SKM-1 treated with dmso at 0.1 percent for 144 hours (cell line): Measurements from ENCODE around the gene POMZP3.
"Not testable (repeated sequence)": the region's sequence is repeated elsewhere in the genome, so short reads cannot be mapped to it uniquely, and the experiment has no call there.

Experiments
- DNase-seq: peaks from one replicate; lab custom pipeline; 2025; ENCODE audit not compliant: unreplicated experiment; lab: John Stamatoyannopoulos, UW

The POMZP3 gene

DNA sequence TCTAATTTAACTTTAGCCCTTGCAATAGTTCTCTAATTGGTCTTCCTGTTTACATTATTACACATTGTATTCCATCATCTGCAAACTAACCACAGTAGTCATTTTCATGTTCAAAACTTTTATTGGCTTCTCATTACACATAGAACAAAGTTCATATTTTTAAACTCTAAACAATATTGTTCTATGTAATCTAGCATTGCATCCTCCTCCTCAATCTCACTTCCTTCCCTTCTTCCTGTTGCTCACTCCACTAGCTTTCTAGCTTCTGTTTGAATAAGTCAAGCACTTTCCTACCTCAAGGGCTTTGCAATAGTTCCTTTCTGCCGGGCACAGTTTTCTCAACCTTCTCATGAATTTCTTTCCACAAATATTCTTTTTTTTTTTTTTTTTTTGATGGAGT, 38.5 kb downstream of the POMZP3 start:
- not testable (repeated sequence) for DNase-seq

GRCh38 chr7:76586585-76587315, 40.3 kb downstream of the POMZP3 start:
- not testable (repeated sequence) for DNase-seq

DNA sequence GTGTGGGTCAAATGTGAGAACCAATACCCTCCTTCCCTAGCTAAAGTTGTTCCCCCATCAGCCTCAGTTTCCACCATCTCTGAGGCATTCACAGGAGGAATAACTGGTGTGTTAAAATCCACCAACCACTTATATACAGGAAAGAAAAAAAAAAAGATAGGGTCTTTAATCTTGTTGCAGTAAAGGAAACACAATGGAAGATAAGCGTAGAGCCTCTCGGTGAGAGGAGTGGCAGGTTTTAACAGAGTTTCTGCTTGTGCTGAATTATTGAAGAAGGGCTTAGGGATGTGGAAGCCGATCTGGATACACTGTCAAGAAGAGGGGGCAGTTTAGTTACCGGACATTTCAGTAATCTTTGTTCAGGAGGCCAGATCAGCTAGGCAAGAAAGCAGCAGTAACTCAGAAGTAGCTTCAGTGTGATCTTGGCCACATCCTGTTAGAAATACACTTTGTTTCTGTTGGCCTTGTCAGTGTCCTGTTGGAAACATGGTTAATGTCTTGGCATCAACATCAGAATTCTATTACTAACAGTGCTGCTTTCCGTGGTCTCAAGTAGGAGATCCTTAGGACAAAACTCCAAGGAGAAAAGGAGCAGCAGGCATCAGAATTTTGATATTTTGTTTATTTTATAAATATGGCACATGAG, 43.3 kb downstream of the POMZP3 start:
- DNase-seq: not testable (repeated sequence)

GRCh38 chr7:76582848-76583631, 44.0 kb downstream of the POMZP3 start:
- not testable (repeated sequence) for DNase-seq

GRCh38 chr7:76575919-76576655, 51.0 kb downstream of the POMZP3 start:
- DNase-seq: not testable (repeated sequence)

- DNase-seq: not testable (repeated sequence)
Measured at GRCh38 chr7:76575431-76575830, 51.6 kb downstream of the POMZP3 start.

DNA sequence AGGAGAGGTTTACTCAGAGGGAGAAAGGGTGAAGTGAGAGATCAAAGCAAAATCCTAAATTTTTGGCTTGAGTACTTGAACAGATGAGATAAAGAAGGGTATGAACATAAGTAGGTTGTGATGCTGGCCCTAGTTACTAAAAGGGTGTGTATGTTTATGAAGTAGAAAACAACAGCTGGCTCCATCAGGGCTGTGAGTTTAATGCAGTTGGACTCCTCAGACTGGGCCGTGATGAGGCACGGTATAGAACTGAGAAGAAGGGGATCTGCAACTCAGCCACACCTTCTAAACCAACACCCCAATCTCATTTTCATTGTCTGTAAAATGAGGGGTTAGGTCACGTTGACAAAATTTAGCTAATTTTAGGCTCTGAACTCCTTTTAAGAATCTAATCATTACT, 54.8 kb downstream of the POMZP3 start:
- not testable (repeated sequence) for DNase-seq

- not testable (repeated sequence) for DNase-seq
Measured at GRCh38 chr7:76570324-76570775, 56.7 kb downstream of the POMZP3 start.

DNA sequence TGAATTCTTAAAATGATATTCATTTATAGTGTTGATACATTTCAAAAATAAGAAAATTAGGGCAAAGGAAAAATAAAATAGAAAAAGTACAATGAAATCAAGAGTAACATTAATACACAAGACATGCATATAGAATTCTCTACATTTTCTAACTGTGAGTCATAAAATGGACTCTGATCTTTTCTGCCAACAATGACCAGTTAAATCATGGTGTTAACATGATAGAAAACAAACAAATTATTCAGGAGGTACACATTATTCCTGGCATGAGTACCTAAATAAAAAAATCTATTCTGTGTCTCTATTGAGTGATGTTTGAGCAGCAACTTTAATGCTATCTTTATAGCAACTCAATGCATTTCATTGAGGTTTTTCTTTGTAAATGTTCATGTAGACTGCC, 58.3 kb downstream of the POMZP3 start:
- DNase-seq: not testable (repeated sequence)

- DNase-seq: not testable (repeated sequence)
Measured at GRCh38 chr7:76567753-76568152, 59.3 kb downstream of the POMZP3 start.

- DNase-seq: not testable (repeated sequence)
Measured at GRCh38 chr7:76567311-76567710, 59.8 kb downstream of the POMZP3 start.

- DNase-seq: not testable (repeated sequence)
Measured at GRCh38 chr7:76565001-76565400, 62.1 kb downstream of the POMZP3 start.

DNA sequence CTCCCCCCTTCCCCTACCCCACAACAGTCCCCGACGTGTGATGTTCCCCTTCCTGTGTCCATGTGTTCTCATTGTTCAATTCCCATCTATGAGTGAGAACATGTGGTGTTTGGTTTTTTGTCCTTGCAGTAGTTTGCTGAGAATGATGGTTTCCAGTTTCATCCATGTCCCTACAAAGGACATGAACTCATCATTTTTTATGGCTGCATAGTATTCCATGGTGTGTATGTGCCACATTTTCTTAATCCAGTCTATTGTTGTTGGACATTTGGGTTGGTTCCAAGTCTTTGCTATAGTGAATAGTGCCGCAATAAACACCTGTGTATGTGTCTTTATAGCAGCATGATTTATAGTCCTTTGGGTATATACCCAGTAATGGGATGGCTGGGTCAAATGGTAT, 65.7 kb downstream of the POMZP3 start:
- not testable (repeated sequence) for DNase-seq

DNA sequence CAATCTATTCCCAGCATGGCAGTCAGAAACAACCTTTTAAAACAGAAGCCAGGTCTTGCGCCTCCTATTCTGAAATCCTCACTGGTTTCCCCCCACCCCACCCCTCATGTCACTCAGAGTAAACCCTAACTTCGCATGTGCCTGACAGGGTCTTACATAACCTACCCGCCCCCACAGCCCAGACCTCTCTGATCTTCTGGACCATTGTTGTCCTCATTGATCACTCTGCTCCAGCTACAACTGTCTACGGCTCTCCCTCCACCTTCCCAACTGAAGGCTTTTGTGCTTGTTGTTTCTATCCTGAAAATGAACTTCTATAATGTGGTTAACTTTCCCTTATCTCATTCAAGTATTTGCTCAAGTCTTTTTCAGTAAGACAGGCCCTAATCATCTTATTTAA, 66.9 kb downstream of the POMZP3 start:
- DNase-seq: not testable (repeated sequence)
